ENCODE results near the gene GNAS-AS1.

- TF ChIP-seq CTCF (conservative IDR thresholded peaks at IDR 0.05; ENCODE audit: low read depth in 2 of 2), result no peak
- no peak for TF ChIP-seq POLR2AphosphoS5 (IDR thresholded peaks at IDR 0.05; ENCODE audit: low read depth)
- TF ChIP-seq EZH2 (IDR thresholded peaks at IDR 0.05; ENCODE audit: low read depth, unreplicated experiment), result no peak
- no peak for TF ChIP-seq REST (IDR thresholded peaks at IDR 0.05; ENCODE audit: unreplicated experiment)
These were observed 42.9 kb downstream of the GNAS-AS1 start for GRCh38 chr20:58807801-58808200.
